Regular cardiac myocyte (primary cell): ENCODE measurements around the gene PTAFR. TPM values are rescaled to one million over a fixed set of nuclear protein-coding genes. Genes with fewer than 3 reads are reported as not detected.

Experiments
- total RNA-seq: library from RNA; depleted of rRNA; stranded (reverse); fragments of >200 nt; gene quantifications from 2 replicates; pipeline ENCODE4 v1.2.3, GENCODE V29; 2014

PTAFR gene
- total RNA-seq, result under 0.01 TPM in 2 replicates

DNA sequence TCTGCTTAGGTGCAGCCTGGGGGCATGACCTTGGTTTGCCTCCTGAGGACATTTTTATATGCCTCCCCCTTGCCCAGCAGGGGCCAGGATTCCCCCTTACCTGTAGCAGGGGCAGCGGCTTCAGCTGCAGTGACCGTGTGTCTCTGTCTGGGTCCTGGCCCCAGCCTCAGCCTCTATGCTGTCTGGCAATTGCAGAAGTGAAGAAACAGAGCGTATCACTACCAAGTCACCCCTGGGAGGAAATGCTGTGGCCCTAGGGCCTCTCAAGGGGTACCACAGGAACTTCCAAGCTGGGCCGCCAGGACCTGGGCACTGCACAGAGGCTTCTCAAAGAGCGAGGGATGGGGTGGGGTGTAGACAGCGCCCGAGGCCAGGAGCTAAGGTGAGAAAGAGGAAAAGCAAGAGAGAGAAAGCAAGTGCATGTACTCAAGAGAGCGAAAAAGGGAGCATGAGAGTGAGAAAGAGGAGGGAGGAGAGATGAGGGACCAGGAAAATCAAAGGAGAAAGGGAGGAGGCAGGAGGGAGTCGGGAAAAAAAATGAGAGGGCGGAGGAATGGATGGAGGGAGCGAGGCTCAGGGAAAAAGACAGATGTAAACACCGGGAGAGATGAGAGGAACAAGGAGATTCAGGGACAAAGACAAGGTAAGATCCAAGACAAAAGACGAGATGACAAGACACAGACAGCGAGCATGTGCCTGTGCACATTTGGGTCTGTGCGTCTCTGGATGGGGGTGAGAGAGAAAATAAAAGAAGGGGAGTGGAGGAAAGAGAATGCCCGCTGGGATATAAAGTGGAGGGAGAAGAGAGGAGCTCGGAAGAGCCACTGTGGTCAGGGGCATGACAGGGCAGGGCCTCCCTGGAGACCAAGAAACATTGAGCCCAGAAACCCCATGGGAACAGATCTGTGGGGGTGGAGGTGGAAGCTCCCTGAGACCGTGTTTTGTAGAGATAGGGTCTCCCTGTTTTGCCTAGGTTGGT is at the start of gene PTAFR:
PTAFR (minus strand) TSS at position 199 of the 979 bp plus-strand sequence. CDS start 25,669 bp downstream, outside the sequence.

Other genes with a start within 250 kb of the PTAFR start
- under 0.01 and 0.28 TPM in 2 replicates for gene SMPDL3B, start 241.7 kb downstream of the PTAFR start, total RNA-seq
- 3.4 and 5.2 TPM in 2 replicates for gene XKR8, start 216.7 kb downstream of the PTAFR start, total RNA-seq
- 11.3 and 13.2 TPM in 2 replicates for gene EYA3, start 88.1 kb downstream of the PTAFR start, total RNA-seq
- 56.7 and 90.1 TPM in 2 replicates for gene DNAJC8, start 56.3 kb upstream of the PTAFR start, total RNA-seq
- gene ATP5IF1, start 59.4 kb upstream of the PTAFR start, total RNA-seq, result 116 and 219 TPM in 2 replicates
- gene SESN2, start 82.8 kb upstream of the PTAFR start, total RNA-seq, result 12.1 and 14.0 TPM in 2 replicates
- 20.0 and 30.5 TPM in 2 replicates for gene MED18, start 152.3 kb upstream of the PTAFR start, total RNA-seq
- 3.7 and 4.4 TPM in 2 replicates for gene PHACTR4, start 193.1 kb upstream of the PTAFR start, total RNA-seq